HG02970 (cell line): ENCODE results near the gene SP1.
A peak's percentile ranks its signal among the peaks of the same experiment; 100 is the strongest.
"Not testable (repeated sequence)": the region's sequence is repeated elsewhere in the genome, so short reads cannot be mapped to it uniquely, and the experiment has no call there.

Experiments
- ATAC-seq: cut with Tn5 transposase; IDR thresholded peaks from one replicate; pipeline ENCODE4 v1.9.1; 2021; ENCODE audit warnings: mild to moderate bottlenecking, moderate library complexity, moderate number of reproducible peaks; ENCODE audit not compliant: unreplicated experiment, low FRiP score

Gene SP1

DNA sequence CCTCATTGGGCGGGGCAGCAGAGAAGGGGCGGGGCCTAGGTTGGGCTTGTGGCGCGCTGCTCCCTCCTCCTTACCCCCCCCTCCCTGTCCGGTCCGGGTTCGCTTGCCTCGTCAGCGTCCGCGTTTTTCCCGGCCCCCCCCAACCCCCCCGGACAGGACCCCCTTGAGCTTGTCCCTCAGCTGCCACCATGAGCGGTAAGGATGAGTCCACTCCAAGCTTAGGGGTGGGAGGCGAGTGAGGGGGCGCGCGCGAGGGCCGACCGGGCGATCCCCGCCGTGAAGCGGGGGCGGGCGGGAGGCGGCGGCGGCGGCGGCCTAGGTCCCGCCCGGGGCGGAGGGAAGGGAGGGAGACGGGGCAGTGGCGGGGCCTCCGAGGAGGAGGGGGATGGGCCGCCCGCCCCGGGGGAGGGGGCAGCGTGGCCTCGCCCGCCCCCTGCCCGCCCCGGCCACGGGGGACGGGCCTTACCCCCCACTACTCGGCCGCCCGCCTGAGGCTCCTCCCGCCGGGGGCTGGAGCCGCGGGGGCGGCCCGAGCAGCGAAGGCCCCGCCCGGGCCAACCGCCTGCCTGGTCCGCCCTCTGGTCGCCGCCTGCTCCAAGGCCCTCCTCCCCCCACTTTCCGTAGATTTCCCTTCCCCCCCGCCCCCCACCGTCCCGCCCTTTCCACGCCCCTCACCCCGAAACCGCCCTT is at the start of gene SP1:
Gene SP1 (plus strand): TSS at position 73 of the 690 bp plus-strand sequence. CDS start 116 bp downstream, at position 189.
- ATAC-seq = peak; percentile 41

DNA sequence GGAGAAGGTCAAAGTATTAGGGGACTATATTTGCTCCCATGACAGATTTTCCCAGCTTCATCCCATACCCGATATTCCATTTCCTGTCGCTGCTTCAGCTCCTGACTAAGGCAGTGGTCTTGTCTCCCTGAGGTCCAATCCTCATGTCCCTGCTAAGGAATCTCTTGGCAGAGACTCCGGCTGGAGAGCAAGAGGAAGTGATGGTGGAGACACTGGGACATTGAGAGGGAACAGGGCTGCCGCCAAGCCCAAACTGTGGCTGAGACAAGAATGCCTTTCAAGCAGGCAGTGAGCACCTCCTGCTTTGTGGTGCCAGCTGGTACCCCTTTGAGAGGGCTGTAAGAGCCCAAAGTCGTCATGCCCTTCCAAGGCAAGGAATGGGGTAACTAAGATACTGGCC is 49.3 kb upstream of the SP1 start:
- no peak for ATAC-seq

DNA sequence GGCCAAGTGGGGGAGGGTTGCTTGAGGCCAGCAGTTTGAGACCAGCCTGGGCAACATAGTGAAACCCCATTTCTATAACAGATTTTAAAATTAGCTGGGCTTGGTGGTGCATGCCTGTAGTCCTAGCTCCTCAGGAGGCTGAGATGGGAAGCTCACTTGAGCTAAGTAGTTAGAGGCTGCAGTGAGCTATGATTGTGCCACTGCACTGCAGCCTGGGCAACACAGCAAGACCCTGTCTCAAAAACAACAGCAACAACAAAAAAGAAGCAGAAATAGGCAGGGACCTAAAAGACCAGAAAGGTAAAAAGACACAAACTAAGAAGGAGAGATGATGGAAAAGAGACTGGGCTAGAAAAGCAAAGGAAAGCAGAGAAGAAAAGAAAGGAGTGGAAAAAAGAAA is 47.6 kb upstream of the SP1 start:
- ATAC-seq = not testable (repeated sequence)

DNA sequence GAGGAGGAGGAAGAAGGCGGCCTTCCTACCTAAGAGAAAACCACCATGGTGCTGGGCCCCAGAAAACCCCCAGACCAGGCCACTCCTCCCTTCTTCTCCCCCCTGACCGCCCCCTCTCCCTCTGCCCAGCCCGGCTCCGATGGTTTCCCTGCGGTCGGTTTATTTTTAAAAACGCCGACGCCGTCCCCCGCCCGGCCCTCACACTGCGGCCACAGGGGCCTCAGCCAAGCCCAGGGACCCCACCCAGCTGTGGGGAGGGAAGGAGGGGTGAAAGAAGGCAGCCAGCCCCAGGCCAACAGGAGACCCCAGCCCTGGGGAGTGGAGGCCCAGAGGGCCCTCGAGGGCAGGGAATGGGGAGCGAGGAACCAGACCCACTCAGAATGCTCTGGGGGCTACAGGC is 47.2 kb upstream of the SP1 start:
- ATAC-seq = no peak

DNA sequence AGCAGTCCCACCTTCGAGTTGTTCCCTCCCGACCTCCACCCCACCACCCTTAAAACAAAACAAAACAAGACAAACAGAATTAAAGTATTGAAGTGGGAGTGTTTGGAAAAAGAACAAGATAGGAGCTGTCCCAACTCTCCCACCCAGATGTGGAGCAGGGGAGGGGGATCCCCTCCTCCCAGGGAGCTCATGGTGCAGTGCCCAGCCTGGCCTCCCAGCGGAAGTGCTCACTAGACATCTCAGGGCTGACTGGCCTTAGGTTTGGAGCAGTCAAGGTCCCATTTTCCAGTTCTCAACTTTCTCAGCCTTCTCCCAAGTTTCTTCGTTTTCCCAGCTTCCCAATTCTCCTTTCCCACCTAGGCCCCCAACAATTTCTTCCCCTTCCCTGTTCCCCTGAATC is 46.7 kb upstream of the SP1 start:
- no peak for ATAC-seq

DNA sequence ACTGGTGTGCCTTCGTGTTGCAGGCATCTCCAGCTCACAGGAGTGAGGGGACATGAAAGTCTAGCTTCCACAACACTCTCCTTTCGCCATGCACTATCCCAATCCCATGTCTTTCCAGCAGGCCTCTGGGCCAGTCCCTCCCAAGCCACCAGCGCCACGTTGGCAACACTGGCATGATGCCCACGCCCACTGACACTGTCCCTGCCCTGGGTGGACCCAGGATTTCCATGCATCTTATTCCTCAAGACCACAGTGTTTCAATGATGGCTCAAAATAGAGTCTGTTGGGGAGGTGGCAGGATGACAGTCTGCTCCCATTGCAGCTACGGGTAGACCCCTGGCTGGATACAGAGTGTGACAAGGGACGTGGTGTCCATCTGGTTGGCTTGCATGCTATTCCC is 46.1 kb upstream of the SP1 start:
- no peak for ATAC-seq

DNA sequence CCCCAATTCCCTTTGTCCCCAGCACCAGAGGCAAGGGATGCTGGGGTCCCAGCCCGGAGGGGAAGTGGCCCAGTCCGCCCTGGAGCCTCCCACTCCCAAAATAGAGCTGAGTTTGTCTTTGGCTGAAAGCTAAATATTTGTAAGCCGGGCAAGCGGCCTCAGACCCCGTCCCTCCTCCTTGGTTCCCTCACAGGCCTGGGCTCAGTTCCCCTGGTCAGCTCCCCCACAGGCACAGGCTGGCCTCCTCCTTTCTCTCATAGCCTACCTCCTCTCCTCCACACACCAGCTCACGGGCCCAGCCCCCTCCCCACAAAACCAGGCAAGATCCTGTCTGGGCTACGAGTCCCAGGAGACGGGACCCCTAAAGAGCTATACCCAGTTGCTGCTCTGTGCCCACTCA is 45.2 kb upstream of the SP1 start:
- no peak for ATAC-seq

DNA sequence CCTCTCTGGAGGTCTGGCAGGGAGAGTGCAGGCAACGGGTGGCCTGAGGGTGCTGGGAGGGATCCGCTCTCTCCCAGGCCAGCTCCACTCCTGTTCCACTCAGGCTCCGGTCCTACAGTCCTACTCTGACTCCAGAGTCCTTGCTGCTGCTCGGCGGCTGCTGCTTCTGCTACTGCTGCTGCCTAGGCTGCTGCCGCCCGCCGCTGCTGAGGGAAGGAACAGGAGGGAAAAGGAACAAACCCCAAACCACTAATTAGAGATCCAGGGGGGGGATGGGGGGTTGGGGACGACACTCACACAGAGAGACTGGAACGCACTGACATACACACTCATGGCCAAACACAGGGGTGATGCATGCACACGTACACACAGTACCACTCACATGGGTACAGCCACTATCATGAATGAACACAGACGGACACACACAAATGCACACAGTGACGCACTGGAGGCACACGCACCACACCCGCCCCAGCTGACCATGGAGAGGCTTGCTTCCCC is 43.7 kb upstream of the SP1 start, which contains the start of gene SP7:
Gene SP7 (minus strand): TSS at position 174 of the 501 bp plus-strand sequence. CDS start 708 bp downstream, outside the sequence.
- no peak for ATAC-seq

DNA sequence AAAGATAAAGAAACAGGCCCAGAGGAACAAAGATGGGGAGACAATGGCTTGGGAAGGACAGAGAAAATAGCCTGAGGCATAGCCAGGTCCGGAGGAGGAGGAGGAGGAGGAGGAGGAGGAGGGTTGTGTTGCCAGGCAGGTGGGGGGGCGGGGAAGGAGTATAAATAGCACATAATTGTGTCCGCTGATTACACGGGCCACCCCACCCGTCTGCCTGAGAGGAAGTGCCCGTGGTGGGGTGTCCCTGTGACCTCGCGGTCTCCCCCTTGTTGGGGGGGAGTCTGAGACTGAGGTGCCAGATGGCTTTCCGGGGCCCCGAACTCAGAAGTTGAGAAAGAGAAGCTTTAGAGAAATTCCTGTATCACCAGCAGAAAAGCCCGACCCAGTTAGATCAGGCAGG is 42.0 kb upstream of the SP1 start:
- ATAC-seq = no peak

DNA sequence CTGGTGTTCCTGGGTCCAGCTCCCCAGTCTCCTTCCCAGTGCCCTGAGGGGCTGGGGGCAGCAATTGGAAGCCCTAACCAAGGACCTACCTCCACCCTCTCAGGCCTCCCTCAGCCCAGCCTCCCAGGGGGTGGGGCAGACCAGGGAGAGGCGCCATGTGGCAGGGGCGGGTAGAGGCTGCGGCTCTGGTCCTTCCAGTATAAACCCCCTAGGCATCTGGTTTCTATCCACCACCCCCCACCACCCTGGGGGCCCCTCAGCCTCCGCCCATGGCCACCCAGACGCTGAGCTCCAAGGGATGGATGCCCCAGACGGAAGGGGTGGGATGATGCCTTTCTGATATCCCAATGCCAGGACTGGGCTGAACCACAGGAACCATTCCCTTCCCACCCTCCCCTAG is 41.1 kb upstream of the SP1 start:
- ATAC-seq = no peak

DNA sequence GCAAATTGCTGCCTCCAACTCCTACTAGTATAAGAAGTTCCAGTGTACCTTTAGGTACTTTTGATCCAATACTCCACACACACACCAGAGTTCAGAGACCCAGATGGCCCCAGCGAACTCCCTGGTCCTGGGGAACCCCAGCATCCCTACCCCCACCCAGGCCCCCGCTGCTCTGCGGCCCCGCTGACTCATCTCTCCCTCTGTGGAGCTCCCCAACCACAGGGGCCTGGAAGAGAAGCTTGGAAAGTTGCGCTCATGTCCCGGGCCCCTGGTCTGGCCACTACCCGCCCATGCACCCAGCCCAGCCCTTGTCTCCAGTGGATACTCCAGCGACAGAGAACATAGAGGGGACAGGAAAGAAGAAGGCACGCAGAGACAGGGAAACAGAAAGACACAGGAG is 39.6 kb upstream of the SP1 start:
- no peak for ATAC-seq

DNA sequence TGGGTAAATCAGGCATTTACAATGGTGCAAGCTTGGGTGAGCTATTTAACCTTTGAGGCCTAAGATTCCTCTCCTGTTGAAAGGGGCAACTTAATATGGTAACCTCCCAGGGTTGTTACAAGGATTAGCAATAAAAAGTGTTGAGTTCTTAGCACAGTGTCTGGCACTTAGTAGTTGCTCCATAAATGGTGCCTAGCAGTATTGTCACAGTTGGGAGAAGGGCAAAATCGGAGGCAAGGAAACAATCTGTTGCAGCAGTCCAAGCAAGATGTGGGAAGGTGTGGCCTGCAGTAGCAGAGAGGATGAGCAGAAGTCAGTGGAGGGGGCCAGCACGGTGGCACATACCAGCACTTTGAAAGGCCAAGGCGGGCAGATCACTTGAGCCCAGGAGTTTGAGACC is 36.5 kb upstream of the SP1 start:
- ATAC-seq = no peak

DNA sequence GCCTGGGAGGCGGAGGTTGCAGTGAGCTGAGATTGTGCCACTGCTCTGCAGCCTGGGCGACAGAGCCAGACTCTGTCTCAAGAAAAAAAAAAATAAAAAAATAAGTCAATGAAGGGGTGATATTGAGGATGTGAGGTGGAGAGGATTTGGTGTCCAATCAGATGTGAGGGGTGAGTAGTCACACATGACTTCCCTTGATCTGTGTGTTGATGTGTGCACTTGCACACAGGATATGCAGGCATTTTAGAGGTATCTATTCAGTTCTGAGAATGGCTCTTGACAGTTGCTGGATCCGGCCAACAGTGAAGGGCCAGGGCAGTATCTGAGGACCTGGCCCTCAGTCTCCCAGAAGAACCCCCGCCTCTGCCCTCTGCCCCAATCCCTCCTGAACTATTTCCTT is 36.0 kb upstream of the SP1 start:
- ATAC-seq = no peak

DNA sequence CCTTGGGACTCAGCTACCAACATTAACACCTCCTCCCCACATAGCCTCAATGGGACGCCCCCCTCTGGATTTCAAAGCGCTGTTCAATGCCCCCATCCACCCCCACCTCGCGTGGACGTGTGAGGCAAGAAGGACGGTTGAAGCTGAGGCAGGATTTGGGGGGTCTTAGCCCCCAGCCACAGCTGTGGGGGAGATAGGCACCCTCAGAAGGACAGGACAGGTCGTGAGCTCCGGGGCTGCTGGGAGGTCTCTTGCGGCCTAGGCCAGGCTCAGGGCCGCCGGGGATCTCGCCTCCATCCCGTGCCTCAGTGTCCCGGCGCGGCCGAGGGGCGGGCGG is 35.5 kb upstream of the SP1 start:
- ATAC-seq = no peak

DNA sequence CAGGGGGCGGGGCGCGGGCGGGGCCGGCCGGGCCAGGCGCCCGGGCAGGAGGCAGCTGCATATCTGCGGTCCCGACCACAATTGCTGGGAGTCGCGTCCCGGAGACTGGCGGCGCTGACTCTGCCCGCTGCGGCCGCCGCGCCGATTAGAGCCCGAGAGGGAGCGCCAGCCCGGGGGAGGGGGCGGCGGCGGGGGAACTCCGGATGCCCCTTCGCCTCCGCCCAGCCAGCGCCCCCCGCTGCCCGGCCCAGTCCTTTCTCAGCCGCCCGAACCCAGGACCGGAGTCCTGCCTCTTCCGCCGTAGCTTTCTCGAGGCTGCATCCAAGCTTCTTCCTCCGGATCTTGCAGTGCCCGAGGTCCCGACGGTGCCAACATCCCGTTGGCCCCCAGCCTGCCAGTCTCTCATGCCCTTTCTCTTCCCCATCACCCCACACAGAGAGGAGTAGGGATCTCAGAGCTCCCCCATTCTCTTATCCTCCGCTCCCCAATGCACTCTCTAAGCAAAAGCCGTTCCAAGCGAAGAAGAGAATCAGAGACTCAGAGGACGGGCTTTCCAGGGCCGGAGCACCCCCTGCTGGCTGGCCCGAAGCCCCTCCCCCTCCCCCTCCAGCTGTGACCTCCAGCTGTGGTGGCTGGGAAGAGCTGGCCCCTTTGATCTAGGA is 35.0 kb upstream of the SP1 start:
- ATAC-seq = no peak

DNA sequence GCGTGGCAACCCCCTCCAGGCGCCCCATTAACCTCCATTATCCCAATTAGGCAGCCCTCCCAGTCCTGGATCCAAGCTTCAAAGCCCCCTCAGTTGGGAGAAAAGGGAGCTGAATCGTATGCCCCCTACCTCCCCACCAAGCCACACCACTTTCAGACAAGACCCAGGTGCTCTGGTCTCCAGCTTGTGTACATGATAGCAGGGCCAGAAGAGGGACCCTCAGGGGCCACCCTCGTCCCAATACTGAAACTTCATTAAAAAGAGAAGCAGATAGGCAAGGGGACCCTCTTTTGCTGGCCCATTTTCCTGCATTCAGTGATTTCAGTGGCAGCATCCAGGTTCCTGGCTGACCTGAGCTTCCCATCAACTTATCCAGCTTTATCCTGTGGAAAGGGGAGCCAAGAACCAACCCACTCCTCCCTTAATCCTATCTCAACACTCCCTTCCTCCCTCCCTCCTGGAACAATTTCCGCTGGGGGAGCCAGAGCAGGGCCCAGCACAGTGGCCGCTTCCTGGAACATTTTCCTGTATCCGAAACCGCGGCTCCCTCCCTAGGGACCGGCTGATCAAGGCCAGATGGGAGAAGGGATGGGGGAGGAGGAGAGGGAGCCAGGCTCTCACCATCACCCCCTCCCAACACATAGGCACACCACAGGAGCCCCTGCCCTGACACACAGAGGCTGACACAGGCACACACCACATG is 34.3 kb upstream of the SP1 start:
- ATAC-seq = no peak

DNA sequence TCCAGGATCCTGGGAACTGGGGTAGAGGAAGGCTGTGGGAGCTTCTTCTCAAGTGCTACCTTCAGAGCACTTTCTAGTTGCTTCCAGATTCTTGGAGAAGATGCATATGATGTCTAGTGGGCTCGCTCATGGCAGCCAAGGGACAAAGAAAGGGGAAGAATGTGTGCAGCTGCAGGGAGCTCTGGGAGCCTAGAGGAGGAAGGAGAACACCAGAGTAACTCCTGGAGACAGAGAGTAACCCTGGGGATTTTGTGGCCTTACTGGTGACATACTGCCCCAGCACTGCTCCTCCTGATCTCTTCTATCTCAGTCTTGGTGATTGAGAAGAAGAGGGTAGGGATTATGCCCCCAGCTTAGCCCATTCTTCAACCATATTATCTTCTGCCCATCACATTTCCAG is 33.5 kb upstream of the SP1 start:
- ATAC-seq = no peak

DNA sequence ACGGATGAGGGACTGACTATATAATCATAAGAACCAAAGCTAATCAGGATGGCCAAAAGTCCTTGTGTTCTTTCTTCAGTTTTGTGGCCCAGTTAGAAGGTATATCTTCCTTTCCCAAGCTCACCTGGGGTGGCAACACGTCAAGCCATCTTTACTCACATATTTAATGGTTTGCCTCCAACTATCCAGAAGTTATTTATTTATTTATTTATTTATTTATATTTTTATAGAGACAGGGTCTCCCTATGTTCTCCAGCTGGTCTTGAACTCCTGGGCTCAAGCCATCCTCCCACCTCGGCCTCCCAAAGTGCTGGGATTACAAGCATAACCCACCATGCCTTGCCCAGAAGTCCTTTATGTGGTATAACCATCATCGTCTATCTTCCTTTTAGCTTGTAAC is 32.1 kb upstream of the SP1 start:
- ATAC-seq = no peak

DNA sequence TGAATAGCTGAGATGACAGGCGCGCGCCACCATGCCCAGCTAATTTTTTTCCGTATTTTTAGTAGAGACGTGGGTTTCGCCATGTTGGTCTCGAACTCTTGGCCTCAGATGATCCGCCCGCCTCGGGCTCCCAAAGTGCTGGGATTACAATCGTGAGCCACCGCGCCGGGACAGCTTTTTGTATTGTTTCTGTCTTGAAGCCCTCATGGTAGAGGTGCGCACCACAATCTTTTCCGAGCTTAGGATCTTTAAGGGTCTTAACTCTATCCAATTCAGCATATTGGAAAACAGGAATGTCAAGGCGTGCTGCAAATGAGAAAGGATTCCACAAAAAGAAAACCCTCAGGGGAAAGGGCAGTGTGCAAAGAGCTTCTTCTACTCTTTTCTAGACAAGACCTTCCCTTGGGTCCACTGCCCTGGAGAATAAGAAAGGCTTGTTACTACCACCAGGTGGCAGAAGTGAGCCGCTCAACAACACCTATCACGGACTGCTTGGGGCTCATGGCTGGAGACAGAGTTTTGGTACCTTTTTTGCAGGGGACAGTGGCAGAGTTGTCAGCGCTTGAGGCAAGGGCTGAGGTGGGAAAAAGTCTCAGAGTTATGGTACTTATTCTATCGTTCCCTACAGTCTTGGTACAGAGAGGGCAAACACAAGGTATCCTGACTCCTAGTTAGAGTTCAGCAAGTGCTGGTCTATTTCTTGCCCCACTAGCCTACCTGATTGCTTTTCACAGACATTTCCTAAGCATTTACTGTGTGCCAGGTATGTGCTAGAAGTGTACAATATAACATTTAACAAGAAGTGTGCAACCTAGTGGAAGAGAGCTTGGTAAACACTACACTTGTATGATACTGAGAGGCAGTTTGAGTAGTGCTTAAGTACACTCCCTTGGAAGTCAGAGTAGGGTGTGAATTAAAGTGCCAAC is 27.4 kb upstream of the SP1 start:
- ATAC-seq = no peak

DNA sequence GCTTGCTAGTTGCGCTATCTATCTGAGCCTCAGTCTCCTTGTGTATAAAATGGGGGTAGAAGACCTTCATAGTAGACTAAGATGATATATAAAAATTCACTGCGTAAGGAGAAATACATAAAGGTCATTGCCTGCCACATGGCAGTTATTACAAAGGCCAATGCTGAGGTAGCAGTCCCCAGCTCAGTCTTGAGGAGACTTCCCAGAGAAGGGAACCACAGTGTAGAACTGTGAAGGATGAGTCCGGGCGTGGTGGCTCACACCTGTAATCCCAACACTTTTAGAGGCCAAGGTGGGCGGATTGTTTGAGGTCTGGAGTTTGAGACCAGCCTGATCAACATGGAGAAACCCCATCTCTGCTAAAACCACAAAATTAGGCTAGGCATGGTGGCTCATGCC is 26.7 kb upstream of the SP1 start:
- ATAC-seq = no peak

DNA sequence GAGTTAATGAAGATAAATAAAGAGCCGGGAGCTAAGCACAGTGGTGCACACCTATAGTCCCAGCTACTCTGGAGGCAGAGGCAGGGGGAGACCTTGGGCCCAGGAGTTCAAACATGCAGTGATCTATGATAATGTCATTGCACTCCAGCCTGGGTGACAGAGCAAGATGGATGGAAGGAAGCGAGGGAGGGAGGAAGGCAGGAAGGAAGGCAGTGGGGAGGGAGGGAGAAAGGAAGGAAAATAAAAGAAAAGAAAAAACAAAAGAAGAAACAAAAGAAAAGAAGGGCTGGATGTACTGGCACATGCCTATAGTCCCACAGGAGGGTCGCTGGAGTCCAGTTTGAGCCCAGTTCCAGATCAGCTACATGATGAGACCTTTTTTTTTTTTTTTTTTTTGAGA is 24.9 kb upstream of the SP1 start:
- ATAC-seq = no peak
